OCI-LY7 (cell line): Measurements from ENCODE around the gene CALHM2. TPM values are rescaled to one million over a fixed set of nuclear protein-coding genes. Genes with fewer than 3 reads are reported as not detected.
A peak's percentile ranks its signal among the peaks of the same experiment; 100 is the strongest.
"Not testable (repeated sequence)": the region's sequence is repeated elsewhere in the genome, so short reads cannot be mapped to it uniquely, and the experiment has no call there.

Source experiments
- BruUV-seq: library from RNA; stranded (reverse); fragments of 400-500 nt; replicated peaks from 2 replicates; lab custom pipeline; 2021; lab: Mats Ljungman, UMichigan
- CTCF ChIA-PET: fragments of 300-600 bp; sonication (Branson Sonifier 250); formaldehyde crosslinking; loops from one replicate; lab custom pipeline; 2022; ENCODE audit warnings: antibody characterized with exemption; ENCODE audit not compliant: unreplicated experiment; lab: Charles Lee
- POLR2A ChIA-PET: fragments of 300-600 bp; sonication (Branson Sonifier 250); formaldehyde crosslinking; loops from one replicate; lab custom pipeline; 2022; ENCODE audit warnings: antibody characterized with exemption; lab: Charles Lee
- DNase-seq: peaks from one replicate; pipeline ENCODE4 v3.0.0-alpha.2; 2015; ENCODE audit warnings: low spot score
- H2AFZ ChIP-seq: fragments of 200-600 bp; sonication (generic), shearing (Covaris generic); 2 replicates; pipeline ENCODE4 v1.6.1; 2014; ENCODE audit warnings: mild to moderate bottlenecking, antibody characterized with exemption, low read length, moderate library complexity
- H3K27ac ChIP-seq: fragments of 200-600 bp; sonication (generic); 2 replicates; pipeline ENCODE4 v1.5.1; 2014; ENCODE audit warnings: mixed run types, low read depth, mild to moderate bottlenecking, moderate library complexity, low read length, inconsistent platforms; ENCODE audit not compliant: poor library complexity, severe bottlenecking
- H3K36me3 ChIP-seq: fragments of 200-600 bp; sonication (generic); 2 replicates; pipeline ENCODE4 v1.6.1; 2014; ENCODE audit warnings: mild to moderate bottlenecking, antibody characterized with exemption, low read length, moderate library complexity, mixed read lengths; ENCODE audit not compliant: insufficient read depth
- H3K4me1 ChIP-seq: fragments of 200-600 bp; sonication (generic); 2 replicates; pipeline ENCODE4 v1.5.1; 2014; ENCODE audit warnings: mild to moderate bottlenecking, low read length; ENCODE audit not compliant: insufficient read depth, poor library complexity, severe bottlenecking
- H3K4me2 ChIP-seq: fragments of 200-600 bp; sonication (generic); 2 replicates; pipeline ENCODE4 v1.6.1; 2014; ENCODE audit warnings: mild to moderate bottlenecking, low read length
- H3K4me3 ChIP-seq: fragments of 200-600 bp; sonication (generic); 2 replicates; pipeline ENCODE4 v1.5.1; 2014; ENCODE audit warnings: mild to moderate bottlenecking, low read depth, low read length; ENCODE audit not compliant: poor library complexity, severe bottlenecking
- H3K79me2 ChIP-seq: fragments of 200-600 bp; sonication (generic); 2 replicates; pipeline ENCODE4 v1.6.1; 2016; ENCODE audit warnings: low read depth, mild to moderate bottlenecking, low read length, moderate library complexity, mixed read lengths; ENCODE audit not compliant: insufficient read depth
- H3K9me2 ChIP-seq: fragments of 200-600 bp; sonication (generic); 2 replicates; pipeline ENCODE4 v1.6.1; 2016; ENCODE audit warnings: mild to moderate bottlenecking, low read length, mixed read lengths; ENCODE audit not compliant: insufficient read depth
- H3K9me3 ChIP-seq: fragments of 200-600 bp; sonication (generic); 2 replicates; pipeline ENCODE4 v1.6.1; 2014; ENCODE audit warnings: mild to moderate bottlenecking, mixed run types, low read length, mixed read lengths
- H4K20me1 ChIP-seq: fragments of 200-600 bp; sonication (generic); 2 replicates; pipeline ENCODE4 v1.6.1; 2014; ENCODE audit warnings: mild to moderate bottlenecking, antibody characterized with exemption, low read length, moderate library complexity, mixed read lengths; ENCODE audit not compliant: insufficient read depth
- EZH2phosphoT487 ChIP-seq: fragments of 200-600 bp; sonication (generic); IDR thresholded peaks from 2 replicates; pipeline ENCODE4 v1.6.1; 2018; ENCODE audit warnings: low read depth, borderline replicate concordance, mild to moderate bottlenecking, mixed run types, antibody characterized with exemption, low read length, moderate library complexity, mixed read lengths
- intact Hi-C: fragments of 100-400 bp; cut with micrococcal nuclease; formaldehyde crosslinking; loops from one replicate; pipeline ENCODE4 v1.10.0; 2022; ENCODE audit not compliant: unreplicated experiment
- total RNA-seq, 2 experiments: library from RNA; depleted of rRNA in 1 of 2; stranded (reverse); fragments of >200 nt in 1 of 2; shearing (Covaris generic) in 1 of 2; gene quantifications; 2 replicates each; pipeline ENCODE4 v1.2.3, GENCODE V29; 2014 to 2022
- TF ChIP-seq, protein P1 (sequence below): fragments of 200-600 bp; sonication (generic); conservative IDR thresholded peaks from 2 replicates; pipeline ENCODE4 v1.5.1; 2014; ENCODE audit warnings: mild to moderate bottlenecking, antibody characterized with exemption, low read length, moderate library complexity, mixed read lengths

The CALHM2 gene
- total RNA-seq, 2 experiments from 2014 or later = not detected

DNA sequence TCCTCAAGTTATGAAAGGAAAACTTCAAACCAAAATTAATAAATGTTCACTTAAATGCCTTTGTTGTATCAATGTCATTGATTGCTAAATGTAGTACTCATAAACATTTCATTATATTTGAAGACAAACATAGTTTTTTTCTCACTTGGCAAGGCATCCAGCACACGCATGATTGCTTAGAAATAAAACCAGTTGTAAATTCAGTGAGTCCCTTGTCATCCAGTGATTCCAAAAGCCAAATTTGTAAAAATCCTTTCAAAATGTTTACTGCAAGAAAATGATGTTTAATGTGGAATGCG lies 35.2 kb upstream of the CALHM2 start:
- CTCF ChIA-PET = no interaction called here
- DNase-seq = no peak
- Histone ChIP-seq H3K4me3 (no peak overlapping the region), H3K36me3 (no peaks in the 10 kb centered on the region), H3K9me2 (no peaks in the 10 kb centered on the region), H3K9me3 (no peaks in the 10 kb centered on the region), H3K4me1 (peaks cover 12% of the 10 kb centered on the region), H3K27ac (no peak overlapping the region), H2AFZ (no peak overlapping the region), H3K4me2 (no peak overlapping the region), H3K79me2 (no peaks in the 10 kb centered on the region), H4K20me1 (no peaks in the 10 kb centered on the region)
- no TSS peak for BruUV-seq
- POLR2A ChIA-PET = no interaction called here
- no peak for TF ChIP-seq EZH2phosphoT487
- intact Hi-C loops = no loop called here

DNA sequence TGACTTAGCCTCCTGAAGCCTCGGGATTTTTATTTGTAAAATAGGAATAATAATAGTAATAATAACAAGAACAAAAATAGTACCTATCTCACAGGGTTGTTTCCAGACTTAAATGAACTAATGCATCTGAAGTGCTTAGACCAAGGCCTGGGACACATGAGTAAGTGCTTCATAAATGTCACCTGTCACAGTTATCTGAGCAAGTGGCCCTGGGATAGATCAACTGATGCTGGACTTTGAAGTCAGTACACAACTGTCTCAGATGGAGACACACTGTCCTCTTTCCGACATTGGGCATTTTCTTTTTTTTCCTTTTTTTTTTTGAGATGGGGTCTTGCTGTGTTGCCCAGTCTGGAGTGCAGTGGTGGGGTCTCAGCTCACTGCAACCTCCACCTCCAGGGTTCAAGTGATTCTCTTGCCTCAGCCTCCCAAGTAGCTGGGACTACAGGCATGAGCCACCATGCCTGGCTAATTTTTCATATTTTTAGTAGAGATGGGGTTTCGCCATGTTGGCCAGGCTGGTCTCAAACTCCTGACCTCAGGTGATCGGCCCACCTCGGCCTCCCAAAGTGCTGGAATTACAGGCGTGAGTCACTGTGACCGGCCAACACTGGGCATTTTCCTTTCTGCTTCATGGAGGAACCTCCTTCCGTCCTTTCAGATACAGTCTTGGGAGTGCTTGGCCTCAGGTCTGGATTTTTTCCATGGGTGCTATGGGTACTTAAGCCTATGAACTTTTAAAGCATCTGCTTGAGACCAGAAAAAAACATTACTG lies 34.7 kb upstream of the CALHM2 start:
- H4K20me1 ChIP-seq, BruUV-seq, H3K4me3 ChIP-seq, H3K4me2 ChIP-seq, H3K36me3 ChIP-seq, DNase-seq, CTCF ChIA-PET, H3K79me2 ChIP-seq, POLR2A ChIA-PET, intact Hi-C loops, H3K9me2 ChIP-seq, H3K9me3 ChIP-seq, H2AFZ ChIP-seq, H3K27ac ChIP-seq: not testable (repeated sequence)
- peaks cover 12% of the 10 kb centered on the region for H3K4me1 ChIP-seq

DNA sequence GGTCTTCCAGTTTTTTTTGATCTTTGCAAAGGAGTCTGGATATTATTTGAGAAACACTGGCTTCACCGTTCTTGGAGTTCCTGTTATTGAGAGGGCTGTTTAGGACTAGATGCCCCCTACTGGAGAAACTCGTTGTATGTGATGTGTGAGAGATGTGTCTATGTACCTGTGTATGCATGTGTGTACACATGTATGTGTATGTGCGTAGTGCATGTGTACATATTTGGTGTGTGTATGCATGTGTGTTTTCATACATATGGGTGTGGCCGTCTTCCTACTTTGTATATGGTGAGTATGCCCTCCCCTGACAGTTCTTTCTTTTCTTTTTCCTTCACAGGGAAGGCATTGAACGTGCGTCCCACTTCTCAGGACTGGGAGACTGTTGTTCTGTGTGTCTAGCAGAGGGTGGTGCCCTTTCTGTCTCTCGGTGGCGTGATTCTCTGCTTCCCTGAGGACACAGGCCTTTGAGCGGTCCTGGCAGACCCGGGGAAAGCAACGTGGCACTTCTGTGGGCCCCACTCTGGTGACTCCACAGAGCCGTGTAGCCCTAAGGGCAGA lies 29.9 kb upstream of the CALHM2 start:
- Histone ChIP-seq H3K4me1 (peaks cover 10% of the 10 kb centered on the region), H3K79me2 (no peaks in the 10 kb centered on the region), H2AFZ (no peak overlapping the region), H4K20me1 (no peaks in the 10 kb centered on the region), H3K9me3 (no peaks in the 10 kb centered on the region), H3K9me2 (no peaks in the 10 kb centered on the region), H3K27ac (no peak overlapping the region), H3K36me3 (no peaks in the 10 kb centered on the region), H3K4me2 (no peak overlapping the region), H3K4me3 (no peak overlapping the region)
- CTCF ChIA-PET = no interaction called here
- TF ChIP-seq EZH2phosphoT487 = no peak
- TF ChIP-seq, protein P1, sequence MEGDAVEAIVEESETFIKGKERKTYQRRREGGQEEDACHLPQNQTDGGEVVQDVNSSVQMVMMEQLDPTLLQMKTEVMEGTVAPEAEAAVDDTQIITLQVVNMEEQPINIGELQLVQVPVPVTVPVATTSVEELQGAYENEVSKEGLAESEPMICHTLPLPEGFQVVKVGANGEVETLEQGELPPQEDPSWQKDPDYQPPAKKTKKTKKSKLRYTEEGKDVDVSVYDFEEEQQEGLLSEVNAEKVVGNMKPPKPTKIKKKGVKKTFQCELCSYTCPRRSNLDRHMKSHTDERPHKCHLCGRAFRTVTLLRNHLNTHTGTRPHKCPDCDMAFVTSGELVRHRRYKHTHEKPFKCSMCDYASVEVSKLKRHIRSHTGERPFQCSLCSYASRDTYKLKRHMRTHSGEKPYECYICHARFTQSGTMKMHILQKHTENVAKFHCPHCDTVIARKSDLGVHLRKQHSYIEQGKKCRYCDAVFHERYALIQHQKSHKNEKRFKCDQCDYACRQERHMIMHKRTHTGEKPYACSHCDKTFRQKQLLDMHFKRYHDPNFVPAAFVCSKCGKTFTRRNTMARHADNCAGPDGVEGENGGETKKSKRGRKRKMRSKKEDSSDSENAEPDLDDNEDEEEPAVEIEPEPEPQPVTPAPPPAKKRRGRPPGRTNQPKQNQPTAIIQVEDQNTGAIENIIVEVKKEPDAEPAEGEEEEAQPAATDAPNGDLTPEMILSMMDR = peak; percentile 94
- POLR2A ChIA-PET = interaction anchor here (0.9 to 1.2 kb wide), 2 partner anchors 23 to 68 kb away, joined by 3 to 4 read pairs; no protein-coding TSS in a partner anchor
- intact Hi-C loops = loop anchor here (5.0 kb wide), 1 partner anchor 565 kb away; the partner anchor contains the start of gene CNNM2
- DNase-seq = peak; percentile 86
- no TSS peak for BruUV-seq
